PFSK-1 (cell line): ENCODE results near the gene ARHGAP44.

Source experiments
- FOXP2 ChIP-seq: optimal IDR thresholded peaks from 2 replicates; pipeline ENCODE3; 2011; ENCODE audit warnings: borderline replicate concordance, control low read depth, inconsistent platforms; ENCODE audit not compliant: insufficient read depth; ENCODE audit errors: extremely low read length, extremely low read depth
- POLR2AphosphoS5 ChIP-seq: IDR thresholded peaks from 2 replicates; pipeline ENCODE4 v1.6.1; 2012; ENCODE audit warnings: low read depth, mild to moderate bottlenecking, control low read depth, low read length, moderate library complexity
- SIN3A ChIP-seq: IDR thresholded peaks from 2 replicates; pipeline ENCODE4 v1.6.1; 2012; ENCODE audit warnings: mild to moderate bottlenecking, low read length, moderate library complexity, borderline replicate concordance; ENCODE audit not compliant: insufficient read depth
- TAF1 ChIP-seq: IDR thresholded peaks from 2 replicates; pipeline ENCODE4 v1.6.1; 2012; ENCODE audit warnings: low read length, control low read depth, borderline replicate concordance; ENCODE audit not compliant: insufficient read depth
- TF ChIP-seq, protein P1 (sequence below), 2 experiments: IDR thresholded peaks; 2 replicates each; pipeline versions ENCODE4 v1.6.1 to v1.8.0; 2011 to 2012; ENCODE audit warnings: low read depth in 2 of 2, low read length in 2 of 2, control low read depth in 1 of 2, inconsistent platforms in 1 of 2, mild to moderate bottlenecking in 1 of 2, moderate library complexity in 1 of 2; ENCODE audit not compliant: insufficient read depth in 1 of 2

The ARHGAP44 gene

DNA sequence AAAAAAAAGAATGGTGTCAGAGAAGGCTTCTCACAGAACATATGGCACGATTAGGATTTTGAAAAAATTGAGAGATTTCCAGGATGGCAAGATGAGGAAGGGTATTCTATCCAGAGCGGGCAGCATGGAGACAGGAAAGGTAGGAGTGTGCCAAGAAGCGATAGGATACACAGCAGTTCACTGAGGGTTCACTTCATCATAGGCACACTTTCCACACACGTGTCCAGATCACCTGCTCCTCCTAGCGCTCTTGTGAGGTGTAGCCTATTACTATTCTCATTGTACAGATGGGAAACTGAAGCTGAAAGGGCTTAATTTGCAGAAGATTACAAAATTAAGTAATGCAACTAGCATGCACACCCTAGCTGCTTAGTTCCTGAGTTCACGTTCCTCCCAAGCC lies 234.7 kb downstream of the ARHGAP44 start:
- TF ChIP-seq FOXP2 (no peak), TAF1 (no peak), POLR2AphosphoS5 (no peak), SIN3A (no peak)
- TF ChIP-seq, protein P1, sequence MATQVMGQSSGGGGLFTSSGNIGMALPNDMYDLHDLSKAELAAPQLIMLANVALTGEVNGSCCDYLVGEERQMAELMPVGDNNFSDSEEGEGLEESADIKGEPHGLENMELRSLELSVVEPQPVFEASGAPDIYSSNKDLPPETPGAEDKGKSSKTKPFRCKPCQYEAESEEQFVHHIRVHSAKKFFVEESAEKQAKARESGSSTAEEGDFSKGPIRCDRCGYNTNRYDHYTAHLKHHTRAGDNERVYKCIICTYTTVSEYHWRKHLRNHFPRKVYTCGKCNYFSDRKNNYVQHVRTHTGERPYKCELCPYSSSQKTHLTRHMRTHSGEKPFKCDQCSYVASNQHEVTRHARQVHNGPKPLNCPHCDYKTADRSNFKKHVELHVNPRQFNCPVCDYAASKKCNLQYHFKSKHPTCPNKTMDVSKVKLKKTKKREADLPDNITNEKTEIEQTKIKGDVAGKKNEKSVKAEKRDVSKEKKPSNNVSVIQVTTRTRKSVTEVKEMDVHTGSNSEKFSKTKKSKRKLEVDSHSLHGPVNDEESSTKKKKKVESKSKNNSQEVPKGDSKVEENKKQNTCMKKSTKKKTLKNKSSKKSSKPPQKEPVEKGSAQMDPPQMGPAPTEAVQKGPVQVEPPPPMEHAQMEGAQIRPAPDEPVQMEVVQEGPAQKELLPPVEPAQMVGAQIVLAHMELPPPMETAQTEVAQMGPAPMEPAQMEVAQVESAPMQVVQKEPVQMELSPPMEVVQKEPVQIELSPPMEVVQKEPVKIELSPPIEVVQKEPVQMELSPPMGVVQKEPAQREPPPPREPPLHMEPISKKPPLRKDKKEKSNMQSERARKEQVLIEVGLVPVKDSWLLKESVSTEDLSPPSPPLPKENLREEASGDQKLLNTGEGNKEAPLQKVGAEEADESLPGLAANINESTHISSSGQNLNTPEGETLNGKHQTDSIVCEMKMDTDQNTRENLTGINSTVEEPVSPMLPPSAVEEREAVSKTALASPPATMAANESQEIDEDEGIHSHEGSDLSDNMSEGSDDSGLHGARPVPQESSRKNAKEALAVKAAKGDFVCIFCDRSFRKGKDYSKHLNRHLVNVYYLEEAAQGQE (IDR thresholded peaks at IDR 0.05; ENCODE audit: insufficient read depth in 1 of 2, low read depth in 2 of 2, low read length in 2 of 2) = no peak

DNA sequence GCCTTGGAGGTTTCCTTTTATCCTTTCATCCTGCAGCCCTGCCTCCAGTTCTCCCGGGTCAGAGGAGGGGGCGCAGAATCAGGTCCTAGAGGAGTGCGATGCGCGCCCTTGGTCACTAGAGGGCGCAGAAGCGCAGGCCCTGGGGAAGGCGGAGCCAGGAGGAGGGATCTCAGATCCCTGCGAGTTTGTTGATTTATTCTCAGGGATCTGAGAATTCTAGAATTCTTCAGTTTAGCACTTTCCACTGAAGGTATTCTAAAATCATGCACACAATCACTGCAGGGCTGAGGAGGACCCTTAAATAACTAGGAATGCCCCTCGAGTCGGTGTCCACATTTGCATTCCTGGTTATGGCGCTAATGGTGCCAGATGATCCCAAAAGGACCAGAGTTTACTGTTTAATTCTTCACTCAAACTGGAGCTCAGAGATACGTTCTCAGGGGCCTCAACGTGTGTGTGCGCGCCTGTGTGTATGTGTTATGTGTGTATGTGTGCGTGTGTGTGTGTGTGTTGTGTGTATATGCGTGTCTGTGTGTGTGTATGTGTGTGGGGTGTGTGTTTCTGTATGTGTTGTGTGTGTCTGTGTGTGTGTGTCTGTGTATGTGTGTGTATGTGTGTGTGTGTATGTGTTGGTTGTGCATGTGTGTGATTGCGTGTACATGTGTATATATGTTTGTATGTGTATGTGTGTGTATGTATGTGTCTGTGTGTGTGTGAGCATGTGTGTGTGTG lies 235.4 kb downstream of the ARHGAP44 start:
- TF ChIP-seq POLR2AphosphoS5 (no peak), SIN3A (no peak), TAF1 (no peak), FOXP2 (no peak)
- TF ChIP-seq, protein P1 (IDR thresholded peaks at IDR 0.05; ENCODE audit: insufficient read depth in 1 of 2, low read depth in 2 of 2, low read length in 2 of 2) = no peak

DNA sequence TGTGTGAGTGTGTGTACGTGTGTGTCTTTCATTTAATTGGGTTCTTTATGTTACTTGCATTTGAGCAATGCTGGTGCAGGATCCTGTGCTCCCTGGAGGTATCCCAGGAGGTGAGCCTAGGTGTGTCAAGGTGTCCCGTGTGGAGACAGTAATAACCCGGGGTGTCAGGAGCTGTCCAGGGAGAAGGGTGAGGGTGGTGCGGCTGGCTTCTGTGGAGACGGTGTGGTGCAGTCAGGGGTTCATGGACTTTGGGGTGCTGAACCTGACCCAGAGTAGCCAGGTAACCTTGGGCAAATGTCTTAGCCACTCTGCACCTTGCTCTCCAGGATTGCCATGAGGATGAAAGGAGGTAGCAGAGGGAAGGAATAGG lies 235.9 kb downstream of the ARHGAP44 start:
- TF ChIP-seq SIN3A (no peak), TAF1 (no peak)

DNA sequence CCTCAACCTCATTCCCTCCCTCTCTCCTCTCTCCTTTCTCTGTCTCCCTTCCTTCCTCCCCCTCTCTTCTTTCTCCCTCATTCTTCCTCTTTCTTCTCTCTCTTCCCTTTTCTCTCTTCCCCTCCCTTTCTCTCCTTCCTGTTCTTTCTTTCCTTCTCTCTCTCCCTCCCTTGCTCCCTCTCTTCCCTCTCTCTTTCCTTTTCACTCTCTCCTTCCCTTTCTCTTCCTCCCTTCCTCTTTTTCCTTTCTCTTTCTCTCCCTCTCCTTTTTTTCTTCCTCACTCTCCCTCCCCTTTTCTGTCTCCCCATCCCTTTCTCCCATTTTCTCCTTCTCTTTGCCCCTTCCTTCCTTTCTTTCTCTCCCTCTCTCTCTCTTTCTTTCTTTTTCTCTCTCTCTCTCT lies 236.4 kb downstream of the ARHGAP44 start:
- TF ChIP-seq FOXP2 = no peak
- no peak for TF ChIP-seq TAF1
- no peak for TF ChIP-seq SIN3A
- no peak for TF ChIP-seq POLR2AphosphoS5
- TF ChIP-seq, protein P1 (IDR thresholded peaks at IDR 0.05; ENCODE audit: insufficient read depth in 1 of 2, low read depth in 2 of 2, low read length in 2 of 2) = no peak

DNA sequence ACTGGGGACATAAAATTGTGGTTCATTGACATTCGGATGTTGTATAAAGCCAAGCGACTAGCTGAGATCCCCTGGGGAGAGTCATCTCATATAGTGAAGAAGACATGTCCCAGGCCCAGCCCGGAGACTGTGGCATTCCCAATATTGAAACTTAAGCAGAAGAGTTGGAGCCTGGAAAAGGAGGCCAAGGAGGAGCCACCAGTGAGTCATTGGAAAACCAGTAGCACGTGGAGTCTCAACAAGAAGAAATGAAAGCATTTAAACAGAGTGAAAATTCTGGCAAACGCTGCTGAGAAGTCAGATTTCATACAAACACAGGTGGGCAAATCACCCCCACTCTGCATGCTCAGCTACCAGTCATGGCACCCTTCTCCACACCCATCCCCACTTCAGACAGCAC lies 237.9 kb downstream of the ARHGAP44 start:
- TF ChIP-seq TAF1 (no peak), SIN3A (no peak), FOXP2 (no peak), POLR2AphosphoS5 (no peak)
- TF ChIP-seq, protein P1 (IDR thresholded peaks at IDR 0.05; ENCODE audit: insufficient read depth in 1 of 2, low read depth in 2 of 2, low read length in 2 of 2) = no peak
